Activated CD4-positive, alpha-beta T cell treated with anti-CD3 and anti-CD28 coated beads for 48 hours (primary cell): ENCODE measurements around the gene ZP4.

Experiments
- DNase-seq: peaks from one replicate; pipeline ENCODE4 v3.0.0-alpha.2; 2020

The ZP4 gene

DNA sequence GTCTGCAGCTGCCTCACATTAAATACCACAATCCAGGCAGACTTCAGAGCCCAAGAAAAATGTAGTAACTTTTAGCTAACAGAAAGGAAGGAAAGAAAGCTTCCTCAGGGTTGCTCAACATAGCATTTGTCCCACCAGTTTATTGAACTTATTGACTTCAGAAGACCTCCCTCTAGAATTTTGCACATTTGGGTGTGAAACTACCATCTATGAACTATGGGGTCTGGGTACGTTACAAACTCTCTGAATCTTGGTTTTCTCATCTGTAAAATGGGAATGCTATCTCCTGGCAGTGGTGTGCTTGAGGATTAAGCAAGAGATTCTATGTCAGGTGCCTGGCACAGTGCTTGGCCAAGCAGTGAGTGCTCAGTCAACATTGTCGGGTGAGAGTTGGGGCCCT, at the start of gene ZP4:
ZP4 (minus strand) TSS at position 101 of the 400 bp plus-strand sequence. CDS start 287 bp downstream, outside the sequence.
- no peak for DNase-seq

GRCh38 chr1:237938553-237938952, 47.8 kb upstream of the ZP4 start:
- peak; percentile 3 for DNase-seq

DNA sequence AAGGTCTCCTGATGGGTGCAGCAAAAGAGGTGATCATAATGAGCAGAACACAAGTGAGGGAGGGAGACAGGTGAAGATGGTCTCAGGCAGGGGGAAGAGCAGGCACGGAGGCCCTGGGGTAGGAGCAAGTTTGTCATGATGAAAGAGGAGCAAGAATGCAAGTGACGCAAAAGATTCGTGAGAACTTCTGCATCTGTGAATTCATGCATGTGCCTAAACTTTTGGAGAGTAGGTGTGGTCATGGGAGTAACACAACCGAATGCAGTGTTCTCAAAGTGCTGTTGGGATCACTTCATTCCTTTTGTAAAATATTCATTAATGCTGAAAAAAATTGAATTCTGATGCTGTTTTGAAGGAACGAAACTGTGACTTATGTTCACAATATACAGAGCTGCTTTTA, 47.3 kb upstream of the ZP4 start:
- DNase-seq = no peak

DNA sequence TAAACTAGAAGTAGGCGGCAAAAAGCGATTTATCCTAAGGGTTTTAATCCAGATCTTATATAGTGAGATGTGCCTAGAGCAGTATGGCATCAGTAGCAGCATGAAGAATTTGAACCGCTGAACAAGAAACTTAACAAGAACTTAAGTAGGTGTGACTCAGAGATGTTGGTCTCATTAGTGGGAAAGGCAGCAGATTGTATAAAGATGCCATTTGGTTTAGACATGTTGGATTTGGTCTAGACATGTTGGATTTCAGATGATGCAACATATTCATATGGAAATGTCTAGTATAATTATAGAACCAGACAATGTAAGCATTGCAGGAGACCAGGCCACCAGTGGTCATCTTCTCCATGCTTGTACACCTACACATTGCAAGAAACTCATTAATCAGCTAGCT, 42.1 kb upstream of the ZP4 start:
- no peak for DNase-seq

- no peak for DNase-seq
Observed at GRCh38 chr1:237931581-237931980, 40.9 kb upstream of the ZP4 start.

- DNase-seq = no peak
Observed at GRCh38 chr1:237927198-237927597, 36.5 kb upstream of the ZP4 start.

DNA sequence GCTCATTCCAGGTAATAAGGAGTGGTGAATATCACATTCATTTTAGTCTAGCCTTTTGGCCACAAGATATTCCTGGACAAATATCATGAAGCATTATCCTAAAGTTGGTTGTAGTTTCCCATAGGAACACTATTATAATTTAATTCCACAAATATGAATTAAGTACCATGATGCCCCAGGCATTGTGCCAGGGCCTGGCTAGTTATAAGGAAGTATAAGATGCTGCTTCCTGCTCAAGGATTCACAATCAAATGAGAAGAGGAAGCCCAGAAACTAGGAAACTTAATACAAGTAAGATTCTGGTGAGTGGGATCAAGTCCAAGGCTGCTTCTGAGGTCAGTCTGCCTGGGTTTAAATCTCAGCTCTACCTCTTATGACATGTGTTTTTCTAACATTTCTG, 30.6 kb upstream of the ZP4 start:
- DNase-seq = no peak

DNA sequence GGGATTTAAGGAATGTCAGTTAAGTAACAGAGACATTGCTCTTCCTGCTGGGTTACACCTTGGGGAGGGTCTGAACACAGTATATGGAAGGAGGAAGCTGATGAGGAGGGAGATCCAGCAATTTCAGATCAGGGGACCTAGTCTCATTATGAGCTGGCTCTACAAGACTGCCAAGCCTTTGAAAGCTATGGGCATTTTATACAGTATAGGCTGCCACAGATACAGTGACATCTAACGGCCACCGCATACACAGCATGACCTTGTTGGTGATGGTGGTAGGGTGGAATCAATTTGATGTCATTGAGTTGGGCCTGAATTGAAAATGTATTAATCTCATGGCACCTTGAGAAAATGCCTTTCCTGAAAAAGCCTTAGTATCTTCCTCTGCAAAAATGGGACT, 22.6 kb upstream of the ZP4 start:
- no peak for DNase-seq

DNA sequence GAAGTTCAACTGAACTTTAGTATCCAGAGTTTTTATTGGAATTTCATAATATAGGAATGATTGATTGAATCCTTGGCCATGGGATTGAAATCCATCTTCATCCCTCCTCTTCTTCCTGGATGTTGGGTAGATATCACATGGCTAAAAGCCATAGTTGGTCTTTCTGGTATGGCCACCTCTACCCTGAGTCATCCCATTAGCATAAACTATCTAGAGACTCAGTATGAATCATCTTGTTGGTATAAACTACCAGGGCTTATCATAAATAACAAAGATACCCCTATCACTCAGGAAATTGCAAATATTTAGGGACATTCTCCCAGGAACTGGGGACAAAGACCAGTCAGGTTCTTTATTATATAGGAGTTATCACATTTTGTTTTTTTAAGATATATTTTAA, 21.2 kb upstream of the ZP4 start:
- DNase-seq = no peak

DNA sequence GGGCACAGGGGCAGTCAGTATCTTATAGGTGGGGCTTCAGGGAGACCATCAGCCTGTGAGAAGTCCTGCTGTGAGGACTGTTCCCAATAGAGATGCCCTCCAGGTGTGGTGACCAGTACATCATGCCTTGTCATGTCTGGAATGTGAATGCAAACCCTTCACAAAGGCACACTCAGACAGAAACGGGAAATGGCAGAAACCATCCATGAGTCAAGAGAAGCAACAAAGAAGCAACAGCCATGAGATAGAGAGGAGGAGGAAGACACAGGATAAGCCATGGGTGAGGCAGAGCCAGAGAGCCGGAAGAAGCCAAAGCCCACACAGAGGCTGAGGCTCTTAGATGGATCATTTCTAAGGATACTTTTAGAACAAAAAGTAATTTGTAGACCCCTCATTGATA, 20.1 kb upstream of the ZP4 start:
- DNase-seq = no peak

DNA sequence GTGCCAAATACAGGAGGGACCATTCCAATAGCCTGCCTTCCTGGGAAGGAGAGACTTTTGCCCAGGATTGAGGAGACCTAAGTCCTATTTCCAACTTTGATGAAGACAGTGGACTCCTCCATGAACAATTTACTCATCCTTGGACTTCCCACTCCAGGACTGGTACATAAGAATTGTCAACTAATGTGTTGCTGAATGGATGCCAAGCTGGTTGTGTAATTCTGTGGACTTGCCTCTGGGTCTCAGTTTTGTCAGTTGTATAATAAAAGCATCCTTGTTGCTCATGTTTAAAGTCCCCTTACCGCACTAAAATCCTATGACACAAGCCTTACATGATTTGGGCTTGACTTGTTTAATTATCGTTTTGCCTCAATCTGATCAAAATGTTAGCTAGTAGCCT, 13.2 kb upstream of the ZP4 start:
- no peak for DNase-seq

- DNase-seq = no peak
Observed at GRCh38 chr1:237902960-237903743, 12.4 kb upstream of the ZP4 start.

- DNase-seq = no peak
Observed at GRCh38 chr1:237901299-237901934, 10.7 kb upstream of the ZP4 start.

DNA sequence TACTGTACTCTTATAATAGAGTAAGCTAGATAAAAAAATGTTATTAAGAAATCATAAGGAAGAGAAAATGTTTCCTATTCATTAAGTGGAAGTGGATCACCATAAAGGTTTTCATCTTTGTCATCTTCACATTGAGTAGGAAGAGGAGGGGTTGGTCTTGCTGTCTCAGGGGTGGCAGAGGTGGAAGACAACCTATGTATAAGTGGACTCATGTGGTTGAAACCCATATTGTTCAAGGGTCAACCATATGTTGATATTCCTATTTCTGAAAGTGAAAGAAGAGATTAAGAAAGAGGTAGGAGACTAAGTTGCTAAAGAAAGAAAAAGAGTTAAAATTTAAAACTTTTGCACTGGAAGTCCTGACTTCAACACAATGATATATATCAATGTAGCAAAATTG, 4.9 kb upstream of the ZP4 start:
- DNase-seq = no peak

GRCh38 chr1:237894131-237894530, 3.4 kb upstream of the ZP4 start:
- no peak for DNase-seq

DNA sequence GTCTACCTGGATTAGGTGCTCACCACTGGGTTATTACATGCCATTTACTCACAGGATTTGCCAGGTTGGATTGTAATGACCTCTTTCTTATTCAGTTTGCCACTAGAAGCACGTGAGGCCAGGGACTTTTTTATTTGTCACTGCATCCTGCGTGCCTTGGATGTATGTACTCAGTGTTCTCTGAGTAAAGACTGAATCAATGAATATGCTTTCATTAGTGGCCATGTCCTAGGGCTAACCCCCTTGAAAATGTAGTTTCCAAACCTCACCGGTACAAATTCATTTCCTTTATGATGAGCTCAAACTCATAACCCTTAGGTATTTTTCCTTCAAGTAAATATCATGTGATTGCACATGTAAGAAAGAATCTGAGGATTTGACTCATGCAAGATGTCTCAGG, 1.3 kb upstream of the ZP4 start:
- DNase-seq = no peak

DNA sequence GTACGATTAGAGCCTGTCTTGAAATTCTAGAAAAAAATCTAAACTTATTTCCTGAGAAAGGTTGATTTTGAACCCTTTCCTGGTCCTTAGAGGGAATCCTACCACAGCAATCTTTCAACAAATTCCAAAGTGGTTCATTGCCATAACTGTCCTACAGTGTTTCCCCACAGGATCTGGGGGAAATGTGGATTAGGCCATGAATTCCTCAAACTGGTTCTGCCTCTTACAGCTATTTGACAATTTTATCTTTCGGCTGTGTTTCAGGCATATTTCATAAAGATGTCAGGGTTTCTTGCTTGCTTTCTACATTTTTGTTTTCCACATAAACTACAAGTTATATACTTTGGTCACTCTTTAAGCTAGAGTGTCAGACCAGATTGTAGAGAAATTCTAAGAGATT, 544 bp upstream of the ZP4 start:
- DNase-seq = no peak

- DNase-seq = no peak
Observed at GRCh38 chr1:237890416-237890815, 306 bp downstream of the ZP4 start.

DNA sequence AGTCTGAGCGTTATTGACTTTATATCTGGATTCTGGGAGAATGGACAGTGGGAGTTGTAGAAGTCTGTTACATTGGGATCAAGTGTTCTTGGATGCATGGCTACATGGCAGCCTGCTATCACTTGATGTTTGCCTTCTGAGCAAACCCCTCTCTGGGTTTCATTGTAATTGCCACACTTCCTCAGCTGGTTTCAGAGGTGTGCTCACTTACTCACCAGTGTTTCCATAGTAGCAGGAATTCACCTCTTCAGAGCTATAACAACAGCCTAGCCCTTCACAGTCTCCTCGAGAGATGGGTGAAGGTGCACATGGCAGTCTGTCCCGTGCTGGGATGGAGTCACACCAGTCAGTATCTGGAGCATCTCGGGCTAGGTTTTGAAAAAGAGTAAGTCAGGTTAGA, 2.6 kb downstream of the ZP4 start:
- no peak for DNase-seq

GRCh38 chr1:237887542-237887941, 3.2 kb downstream of the ZP4 start:
- DNase-seq = no peak

GRCh38 chr1:237884237-237884636, 6.5 kb downstream of the ZP4 start:
- no peak for DNase-seq

- no peak for DNase-seq
Observed at GRCh38 chr1:237879195-237879594, 11.5 kb downstream of the ZP4 start.

GRCh38 chr1:237878406-237878805, 12.3 kb downstream of the ZP4 start:
- no peak for DNase-seq

GRCh38 chr1:237877631-237878030, 13.1 kb downstream of the ZP4 start:
- DNase-seq = no peak

DNA sequence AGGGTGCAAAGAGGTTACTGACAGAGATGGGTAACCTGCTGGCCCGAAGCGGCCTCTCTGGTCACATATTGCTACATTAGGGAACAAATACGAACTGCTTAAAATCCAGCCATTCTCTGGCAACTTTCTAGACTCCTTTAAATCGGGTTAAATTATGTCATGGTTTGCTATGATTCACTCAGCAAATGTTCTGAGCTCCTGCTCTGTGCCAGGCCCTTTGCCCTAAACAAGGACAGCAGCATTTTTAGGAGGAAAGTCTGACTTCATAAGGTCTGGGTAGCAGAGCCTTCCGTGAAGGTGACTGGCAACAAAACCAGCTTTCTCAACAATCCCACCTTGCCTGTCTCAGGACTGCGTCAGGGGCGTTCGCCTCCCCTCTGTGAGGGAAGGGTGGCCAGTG, 15.4 kb downstream of the ZP4 start:
- DNase-seq = no peak
